Eye (tissue), 1 donor: Measurements from ENCODE around the gene PILRA.
"Not testable (repeated sequence)": the region's sequence is repeated elsewhere in the genome, so short reads cannot be mapped to it uniquely, and the experiment has no call there.

Experiments used
- DNase-seq: peaks from one replicate; pipeline ENCODE4 v3.0.0-alpha.2; 2015

PILRA gene

GRCh38 chr7:100435401-100436304 is 62.4 kb downstream of the PILRA start:
- DNase-seq = peak; percentile 59

DNA sequence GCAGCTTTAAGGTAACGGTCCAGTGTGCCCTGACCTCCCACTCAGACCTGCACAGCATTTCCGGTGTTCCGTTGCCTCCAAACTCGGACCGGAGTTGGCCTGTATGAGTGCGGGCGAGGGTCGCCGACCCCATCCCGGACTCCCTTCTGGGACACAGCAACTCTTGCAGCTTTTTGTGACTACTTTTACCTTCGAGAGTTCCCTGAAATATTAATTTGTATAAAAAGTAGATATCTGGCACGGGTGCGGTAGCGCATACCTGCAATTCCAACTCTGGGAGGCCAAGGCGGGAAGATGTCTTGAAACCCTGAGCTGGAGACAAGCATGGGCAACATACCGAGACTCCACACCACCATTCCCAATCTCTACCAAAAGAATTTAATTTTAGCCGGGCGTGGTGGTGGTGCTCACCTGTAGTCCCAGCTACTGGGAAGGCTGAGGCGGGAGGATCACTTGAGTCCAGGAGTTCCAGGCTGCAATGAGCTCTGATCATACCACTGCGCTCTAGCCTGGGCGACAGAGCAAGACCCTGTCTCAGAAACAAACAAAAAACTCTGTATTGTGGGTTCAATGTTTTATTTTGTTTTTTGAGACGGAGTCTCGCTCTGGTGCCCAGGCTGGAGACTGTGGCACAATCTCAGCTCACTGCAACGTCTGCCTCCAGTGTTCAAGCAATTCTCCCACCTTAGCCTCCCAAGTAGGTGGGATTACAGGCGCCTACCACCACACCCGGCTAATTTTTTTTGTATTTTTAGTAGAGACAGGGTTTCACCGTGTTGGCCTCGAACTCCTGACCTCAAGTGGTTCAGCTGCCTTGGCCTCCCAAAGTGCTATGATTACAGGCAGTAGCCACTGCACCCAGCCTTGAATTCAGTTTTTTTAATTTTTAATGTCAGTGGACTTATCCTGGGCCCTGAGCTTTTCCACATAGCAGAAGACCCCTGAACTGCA is 64.1 kb downstream of the PILRA start:
- no peak for DNase-seq

DNA sequence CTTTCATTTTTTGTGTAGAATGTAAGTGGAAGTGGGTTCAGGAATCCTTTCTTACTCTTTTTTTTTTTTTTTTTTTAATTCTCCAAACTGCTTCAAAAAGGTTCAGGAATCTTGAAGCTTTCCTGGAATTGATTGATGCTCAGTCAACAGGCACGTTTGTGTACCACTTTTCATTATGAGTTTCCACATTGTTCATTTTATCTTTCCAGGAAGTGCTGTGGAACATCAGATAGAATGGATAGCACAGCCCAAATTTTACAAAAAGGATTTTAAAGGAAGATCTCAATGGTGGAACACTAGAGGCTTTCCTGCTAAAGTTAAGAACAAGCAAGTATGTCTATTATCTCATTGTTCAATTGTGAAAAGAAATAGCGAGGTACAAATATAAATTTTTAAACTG is 64.9 kb downstream of the PILRA start:
- DNase-seq = no peak

DNA sequence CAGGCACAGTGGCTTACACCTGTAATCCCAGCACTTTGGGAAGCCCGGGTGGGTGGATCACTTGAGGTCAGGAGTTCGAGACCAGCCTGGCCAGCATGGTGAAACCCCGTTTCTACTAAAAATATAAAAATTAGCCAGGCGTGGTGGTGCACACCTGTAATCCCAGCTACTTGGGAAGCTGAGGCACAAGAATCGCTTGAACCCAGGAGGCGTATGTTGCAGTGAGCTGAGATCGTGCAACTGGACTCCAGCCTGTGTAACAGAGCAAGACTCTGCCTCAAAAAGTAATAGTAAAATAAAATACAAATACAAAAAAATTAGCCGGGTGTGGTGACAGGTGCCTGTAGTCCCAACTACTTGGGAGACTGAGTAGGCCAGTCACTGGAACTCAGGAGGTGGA is 65.4 kb downstream of the PILRA start:
- not testable (repeated sequence) for DNase-seq

- not testable (repeated sequence) for DNase-seq
Measured at GRCh38 chr7:100439244-100439643, 66.0 kb downstream of the PILRA start.

GRCh38 chr7:100441641-100442535 is 68.6 kb downstream of the PILRA start:
- DNase-seq = no peak

DNA sequence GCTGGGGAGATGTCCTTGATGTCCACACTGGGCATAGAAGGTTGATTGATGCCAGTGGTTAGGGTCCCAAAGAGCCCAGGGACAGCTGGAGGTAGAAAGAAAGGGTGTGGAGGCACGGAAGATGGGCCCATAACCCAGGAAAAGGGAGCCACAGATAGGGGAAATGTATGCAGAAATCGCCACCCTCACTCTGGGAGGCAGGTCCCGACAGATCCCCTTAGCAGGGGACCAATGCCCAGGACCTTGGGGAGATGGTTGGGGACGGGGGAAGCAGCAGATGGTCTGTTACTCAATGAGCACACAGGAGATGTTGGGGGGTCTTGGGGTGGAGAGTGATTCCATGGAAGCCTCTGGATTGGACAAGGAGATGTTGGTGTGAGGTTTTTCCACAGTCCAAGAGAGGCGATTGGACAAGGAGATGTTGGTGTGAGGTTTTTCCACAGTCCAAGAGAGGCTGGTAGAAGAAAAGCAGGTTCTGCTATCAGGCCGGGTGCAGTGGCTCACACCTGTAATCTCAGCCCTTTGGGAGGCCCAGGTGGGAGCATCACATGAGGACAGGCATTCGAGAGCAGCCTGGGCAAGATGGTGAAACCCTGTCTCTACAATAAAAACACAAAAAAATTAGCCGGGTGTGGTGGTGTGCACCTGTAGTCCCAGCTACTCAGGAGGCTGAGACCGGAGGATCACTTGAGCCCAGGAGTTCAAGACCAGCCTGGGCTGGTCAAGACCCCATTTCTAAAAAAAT is 70.0 kb downstream of the PILRA start:
- no peak for DNase-seq

GRCh38 chr7:100444311-100445278 is 71.3 kb downstream of the PILRA start:
- DNase-seq = no peak

DNA sequence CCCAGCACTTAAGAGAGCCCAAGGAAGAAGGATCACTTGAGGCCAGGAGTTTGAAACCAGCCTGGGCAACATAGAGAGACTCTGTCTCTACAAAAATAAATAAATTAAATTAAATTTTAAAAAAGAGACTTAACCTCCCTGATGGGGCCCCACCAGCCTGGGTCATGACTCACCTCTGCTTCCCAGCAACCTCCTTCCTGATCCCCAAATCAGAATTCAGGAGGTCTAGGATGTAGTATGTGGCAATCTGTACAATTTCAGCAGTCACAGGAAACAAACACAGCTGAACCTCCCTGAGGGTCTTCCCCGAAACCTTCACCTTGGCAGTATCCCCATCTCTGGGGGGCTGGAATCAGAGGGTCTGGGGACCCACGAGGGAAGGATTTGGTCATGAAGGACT is 72.8 kb downstream of the PILRA start:
- no peak for DNase-seq

DNA sequence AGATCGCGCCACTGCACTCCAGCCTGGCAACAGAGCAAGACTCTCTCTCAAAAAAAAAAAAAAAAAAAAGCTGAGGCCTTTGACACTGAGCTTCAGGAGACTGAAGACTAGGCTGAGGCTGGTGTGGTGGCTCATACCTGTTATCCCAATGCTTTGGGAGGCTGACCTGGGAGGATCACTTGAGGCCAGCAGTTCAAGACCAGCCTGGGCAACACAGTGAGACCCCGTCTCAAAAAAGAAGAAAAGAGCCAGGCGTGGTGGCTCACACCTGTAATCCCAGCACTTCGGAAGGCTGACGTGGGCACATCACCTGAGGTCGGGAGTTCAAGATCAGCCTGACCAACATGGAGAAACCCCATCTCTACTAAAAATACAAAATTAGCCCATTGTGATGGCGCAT is 74.1 kb downstream of the PILRA start:
- not testable (repeated sequence) for DNase-seq

- DNase-seq = no peak
Measured at GRCh38 chr7:100449190-100449795, 76.0 kb downstream of the PILRA start.
